Measurements from ENCODE around the gene RUNX1. TPM values are rescaled to one million over a fixed set of nuclear protein-coding genes. Genes with fewer than 3 reads are reported as not detected.

Gene RUNX1
- total and polyA plus RNA-seq, 2 donors (not counting 3 experiments of a cell fraction or from before 2014, with no cell fraction given) = 4.6 to 17.9 TPM

- Histone ChIP-seq H3K27me3 (ENCODE audit: control insufficient read depth in 2 of 2, insufficient read depth in 2 of 2, low read length in 2 of 2) (peaks cover 42 to 64% of the 10 kb centered on the region in 2 experiments), H3K4me2 (ENCODE audit: insufficient read depth, low read length) (no peak overlapping the region), H3K9me3 (replicated peaks; ENCODE audit: control insufficient read depth, insufficient read depth, low read length) (no peaks in the 10 kb centered on the region), H3K27ac (ENCODE audit: insufficient read depth, low read depth, low read length) (no peak overlapping the region), H3K9ac (replicated peaks; ENCODE audit: extremely low read depth, insufficient read depth, low read length) (no peak overlapping the region), H2AFZ (ENCODE audit: low read depth, low read length) (no peak overlapping the region), H3K4me1 (ENCODE audit: control insufficient read depth, extremely low read depth, insufficient read depth, low read length) (peaks cover 21% of the 10 kb centered on the region), H4K20me1 (replicated peaks; ENCODE audit: control insufficient read depth, extremely low read depth, insufficient read depth, low read length) (no peaks in the 10 kb centered on the region), H3K79me2 (ENCODE audit: control insufficient read depth, insufficient read depth, low read length) (peaks cover 12% of the 10 kb centered on the region), H3K9me1 (replicated peaks; ENCODE audit: control insufficient read depth, extremely low read depth, insufficient read depth, low read length) (no peaks in the 10 kb centered on the region), H3K36me3 (ENCODE audit: control insufficient read depth in 2 of 2, extremely low read depth in 1 of 2, insufficient read depth in 2 of 2, low read length in 2 of 2) (no peaks in the 10 kb centered on the region), H3K4me3 (replicated peaks in 1 of 3; ENCODE audit: insufficient read depth in 1 of 3, low read depth in 1 of 3, low read length in 3 of 3) (no peak overlapping the region)
- BruUV-seq (replicated peaks) = no TSS peak
- POLR2A ChIA-PET = no interaction called here
- DNase-seq (ENCODE audit: low read depth, low spot score) (peak; percentile 14), FAIRE-seq (no peak)
- dilution Hi-C loops (cut with MboI; ENCODE audit: extremely low pct_ligation_motif_present, low sequenced_read_pairs) (no loop called here), intact Hi-C loops (cut with micrococcal nuclease) (loop anchor here (5.0 kb wide), 1 partner anchor 90 kb away; no protein-coding TSS in a partner anchor)
- TF ChIP-seq MYC (IDR thresholded peaks at IDR 0.05; ENCODE audit: low read depth, low read length) = no peak
- no peak for TF ChIP-seq EZH2 (IDR thresholded peaks at IDR 0.05; ENCODE audit: borderline replicate concordance, low read depth, low read length, severe bottlenecking)
- TF ChIP-seq POLR2A (IDR thresholded peaks at IDR 0.05; ENCODE audit: low read depth, low read length) = no peak
- no peak for TF ChIP-seq JUN (IDR thresholded peaks at IDR 0.05; ENCODE audit: borderline replicate concordance, insufficient read depth, insufficient read length, low read depth)
- no peak for TF ChIP-seq POLR2AphosphoS5 (IDR thresholded peaks at IDR 0.05; ENCODE audit: insufficient read depth, low read depth, low read length)
- TF ChIP-seq CTCF (IDR thresholded peaks at IDR 0.05; ENCODE audit: extremely low read depth in 1 of 2, insufficient read depth in 1 of 2, low read depth in 1 of 2, low read length in 2 of 2) = no peak
- no peak for TF ChIP-seq FOS (IDR thresholded peaks at IDR 0.05; ENCODE audit: borderline replicate concordance, insufficient read depth, low read length)
- no peak for TF ChIP-seq MAX (IDR thresholded peaks at IDR 0.05; ENCODE audit: insufficient read depth, insufficient read length)
- TF ChIP-seq GATA2 (IDR thresholded peaks at IDR 0.05; ENCODE audit: insufficient read depth, insufficient read length, low read depth, low read length) = no peak
- CTCF ChIA-PET = interaction anchor here (0.8 to 14.7 kb wide), 9 partner anchors 11 to 1049 kb away, joined by 3 to 249 read pairs (median 9); no protein-coding TSS in a partner anchor
These were observed 156.9 kb downstream of the RUNX1 start for GRCh38 chr21:34892209-34892608.

Measured in endothelial cell of umbilical vein (primary cell).